Osteocyte (in vitro differentiated cells): ENCODE measurements around the gene AFF3. TPM values are rescaled to one million over a fixed set of nuclear protein-coding genes. Genes with fewer than 3 reads are reported as not detected.

Experiments used
- DNase-seq: peaks from one replicate; pipeline ENCODE4 v3.0.0; 2021; ENCODE audit warnings: mixed read lengths; ENCODE audit not compliant: unreplicated experiment; ENCODE audit errors: extremely low spot score
- H3K27ac Mint-ChIP-seq: one replicate; pipeline ENCODE4 v1.8.0; 2021; ENCODE audit warnings: mild to moderate bottlenecking, mixed read lengths; ENCODE audit not compliant: unreplicated experiment
- H3K27me3 Mint-ChIP-seq: one replicate; pipeline ENCODE4 v1.8.0; 2021; ENCODE audit warnings: mixed read lengths; ENCODE audit not compliant: unreplicated experiment
- H3K36me3 Mint-ChIP-seq: one replicate; pipeline ENCODE4 v1.8.0; 2021; ENCODE audit warnings: mixed read lengths; ENCODE audit not compliant: unreplicated experiment
- H3K4me1 Mint-ChIP-seq: one replicate; pipeline ENCODE4 v1.8.0; 2021; ENCODE audit warnings: mixed read lengths; ENCODE audit not compliant: unreplicated experiment
- H3K4me3 Mint-ChIP-seq: one replicate; pipeline ENCODE4 v1.8.0; 2021; ENCODE audit warnings: mild to moderate bottlenecking, moderate library complexity, mixed read lengths; ENCODE audit not compliant: unreplicated experiment
- H3K9me3 Mint-ChIP-seq: one replicate; pipeline ENCODE4 v1.8.0; 2021; ENCODE audit warnings: mixed read lengths; ENCODE audit not compliant: unreplicated experiment
- CTCF ChIP-seq: fragments of 200-600 bp; sonication (generic); IDR thresholded peaks from 2 replicates; pipeline ENCODE4 v1.5.0; 2021; ENCODE audit warnings: antibody characterized with exemption, mild to moderate bottlenecking, moderate library complexity
- total RNA-seq: library from RNA; stranded (reverse); gene quantifications from 2 replicates; pipeline ENCODE4 v1.2.1, GENCODE V29; 2021

AFF3 gene
- total RNA-seq, 1 donor from 2014 or later, result 248 TPM

- H3K27ac Mint-ChIP-seq, result no peak overlapping the region
- no peaks in the 10 kb centered on the region for H3K27me3 Mint-ChIP-seq
- peaks cover 49% of the 10 kb centered on the region for H3K4me1 Mint-ChIP-seq
- H3K4me3 Mint-ChIP-seq, result no peak overlapping the region
- DNase-seq, result no peak
- no peak for TF ChIP-seq CTCF
- H3K9me3 Mint-ChIP-seq, result peaks cover 15% of the 10 kb centered on the region
- H3K36me3 Mint-ChIP-seq, result peaks cover 39% of the 10 kb centered on the region
Observed at GRCh38 chr2:99857867-99858444, 284.4 kb downstream of the AFF3 start.

GRCh38 chr2:99857372-99857771, 285.0 kb downstream of the AFF3 start:
- no peak overlapping the region for H3K27ac Mint-ChIP-seq
- H3K27me3 Mint-ChIP-seq, result no peaks in the 10 kb centered on the region
- peaks cover 15% of the 10 kb centered on the region for H3K9me3 Mint-ChIP-seq
- peaks cover 39% of the 10 kb centered on the region for H3K36me3 Mint-ChIP-seq
- peaks cover 47% of the 10 kb centered on the region for H3K4me1 Mint-ChIP-seq
- H3K4me3 Mint-ChIP-seq, result no peak overlapping the region
- DNase-seq, result no peak
- TF ChIP-seq CTCF, result no peak

- TF ChIP-seq CTCF, result no peak
- Mint-ChIP-seq H3K27ac (no peak overlapping the region), H3K9me3 (peaks cover 15% of the 10 kb centered on the region), H3K36me3 (peaks cover 36% of the 10 kb centered on the region), H3K4me1 (peaks cover 47% of the 10 kb centered on the region), H3K4me3 (no peak overlapping the region), H3K27me3 (no peaks in the 10 kb centered on the region)
- DNase-seq, result no peak
Observed at GRCh38 chr2:99856119-99856518, 286.3 kb downstream of the AFF3 start.

- TF ChIP-seq CTCF, result no peak
- no peak for DNase-seq
- no peaks in the 10 kb centered on the region for H3K27me3 Mint-ChIP-seq
- H3K4me3 Mint-ChIP-seq, result no peak overlapping the region
- H3K27ac Mint-ChIP-seq, result peak overlapping the region; percentile 13
- peaks cover 34% of the 10 kb centered on the region for H3K36me3 Mint-ChIP-seq
- H3K9me3 Mint-ChIP-seq, result peaks cover 15% of the 10 kb centered on the region
- H3K4me1 Mint-ChIP-seq, result peaks cover 45% of the 10 kb centered on the region
Observed at GRCh38 chr2:99854236-99854852, 288.0 kb downstream of the AFF3 start.

- no peak for DNase-seq
Observed at GRCh38 chr2:99852956-99853355, 289.4 kb downstream of the AFF3 start.

More at GRCh38 chr2:99852956-99853355, 289.4 kb downstream of the AFF3 start:
- Mint-ChIP-seq H3K4me3 (no peak overlapping the region), H3K9me3 (peaks cover 15% of the 10 kb centered on the region), H3K4me1 (peaks cover 40% of the 10 kb centered on the region), H3K27ac (no peak overlapping the region), H3K36me3 (peaks cover 39% of the 10 kb centered on the region), H3K27me3 (no peaks in the 10 kb centered on the region)
- TF ChIP-seq CTCF, result no peak
